Caco-2 (cell line): ENCODE data around the gene TRAK1. TPM values are rescaled to one million over a fixed set of nuclear protein-coding genes. Genes with fewer than 3 reads are reported as not detected.
A peak's percentile ranks its signal among the peaks of the same experiment; 100 is the strongest.

Experiments
- BruUV-seq: library from RNA; stranded (reverse); fragments of 400-500 nt; replicated peaks from 2 replicates; lab custom pipeline; 2021; lab: Mats Ljungman, UMichigan
- CTCF ChIA-PET: fragments of 300-600 bp; sonication (Branson Sonifier 250); formaldehyde crosslinking; loops from one replicate; lab custom pipeline; 2022; ENCODE audit warnings: antibody characterized with exemption; lab: Charles Lee
- POLR2A ChIA-PET: fragments of 300-600 bp; sonication (Branson Sonifier 250); formaldehyde crosslinking; loops from one replicate; lab custom pipeline; 2022; ENCODE audit warnings: antibody characterized with exemption; lab: Charles Lee
- DNase-seq, 2 experiments: peaks; one replicate each; pipeline versions ENCODE4 v3.0.0 to v3.0.0-alpha.2; 2020 to 2022
- H3K27me3 ChIP-seq: replicated peaks from 2 replicates; pipeline ENCODE4 v1.6.0; 2011; ENCODE audit warnings: low read length; ENCODE audit not compliant: control insufficient read depth, insufficient read depth
- H3K36me3 ChIP-seq: 2 replicates; pipeline ENCODE4 v1.5.1; 2011; ENCODE audit warnings: low read length; ENCODE audit not compliant: control insufficient read depth, insufficient read depth
- H3K4me1 ChIP-seq: fragments of 250-450 bp; sonication (Bioruptor Pico); 2 replicates; pipeline ENCODE4 v1.5.1; 2020; ENCODE audit warnings: mild to moderate bottlenecking
- H3K4me3 ChIP-seq: 2 replicates; pipeline ENCODE4 v1.5.1; 2011; ENCODE audit warnings: low read depth, mild to moderate bottlenecking, control low read depth, low read length
- H3K9me3 ChIP-seq: fragments of 250-450 bp; sonication (Bioruptor Pico); 2 replicates; pipeline ENCODE4 v1.5.1; 2020; ENCODE audit warnings: mild to moderate bottlenecking, moderate library complexity
- H3K27ac Mint-ChIP-seq: one replicate; pipeline ENCODE4 v1.8.0; 2022; ENCODE audit warnings: mixed read lengths; ENCODE audit not compliant: unreplicated experiment
- H3K27me3 Mint-ChIP-seq: one replicate; pipeline ENCODE4 v1.8.0; 2022; ENCODE audit warnings: mixed read lengths; ENCODE audit not compliant: insufficient read depth, unreplicated experiment
- H3K36me3 Mint-ChIP-seq: one replicate; pipeline ENCODE4 v1.8.0; 2022; ENCODE audit warnings: mild to moderate bottlenecking, mixed read lengths; ENCODE audit not compliant: insufficient read depth, unreplicated experiment
- H3K4me1 Mint-ChIP-seq: one replicate; pipeline ENCODE4 v1.8.0; 2022; ENCODE audit warnings: low read depth, mixed read lengths; ENCODE audit not compliant: unreplicated experiment
- H3K4me3 Mint-ChIP-seq: one replicate; pipeline ENCODE4 v1.8.0; 2022; ENCODE audit warnings: mild to moderate bottlenecking, moderate library complexity, mixed read lengths; ENCODE audit not compliant: unreplicated experiment
- H3K9me3 Mint-ChIP-seq: one replicate; pipeline ENCODE4 v1.8.0; 2022; ENCODE audit warnings: mixed read lengths; ENCODE audit not compliant: unreplicated experiment
- CTCF ChIP-seq, 2 experiments: fragments of 200-600 bp in 1 of 2; IDR thresholded peaks; 1 replicate in 1 of 2; 2 replicates in 1 of 2; pipeline versions ENCODE4 v1.5.1 to v1.8.0; 2011 to 2022; ENCODE audit warnings: antibody characterized with exemption in 1 of 2, control low read depth in 1 of 2, inconsistent platforms in 1 of 2, low read depth in 1 of 2, low read length in 1 of 2, mild to moderate bottlenecking in 1 of 2, moderate library complexity in 1 of 2; ENCODE audit not compliant: insufficient read depth in 1 of 2, severe bottlenecking in 1 of 2, unreplicated experiment in 1 of 2
- intact Hi-C: fragments of 100-400 bp; cut with micrococcal nuclease; formaldehyde crosslinking; loops from one replicate; pipeline ENCODE4 v1.10.0; 2022; ENCODE audit not compliant: unreplicated experiment
- total RNA-seq: library from RNA; stranded (reverse); gene quantifications from 2 replicates; pipeline ENCODE4 v1.2.3, GENCODE V29; 2022

The TRAK1 gene
- total RNA-seq, 1 experiment from 2014 or later = 33.3 TPM

DNA sequence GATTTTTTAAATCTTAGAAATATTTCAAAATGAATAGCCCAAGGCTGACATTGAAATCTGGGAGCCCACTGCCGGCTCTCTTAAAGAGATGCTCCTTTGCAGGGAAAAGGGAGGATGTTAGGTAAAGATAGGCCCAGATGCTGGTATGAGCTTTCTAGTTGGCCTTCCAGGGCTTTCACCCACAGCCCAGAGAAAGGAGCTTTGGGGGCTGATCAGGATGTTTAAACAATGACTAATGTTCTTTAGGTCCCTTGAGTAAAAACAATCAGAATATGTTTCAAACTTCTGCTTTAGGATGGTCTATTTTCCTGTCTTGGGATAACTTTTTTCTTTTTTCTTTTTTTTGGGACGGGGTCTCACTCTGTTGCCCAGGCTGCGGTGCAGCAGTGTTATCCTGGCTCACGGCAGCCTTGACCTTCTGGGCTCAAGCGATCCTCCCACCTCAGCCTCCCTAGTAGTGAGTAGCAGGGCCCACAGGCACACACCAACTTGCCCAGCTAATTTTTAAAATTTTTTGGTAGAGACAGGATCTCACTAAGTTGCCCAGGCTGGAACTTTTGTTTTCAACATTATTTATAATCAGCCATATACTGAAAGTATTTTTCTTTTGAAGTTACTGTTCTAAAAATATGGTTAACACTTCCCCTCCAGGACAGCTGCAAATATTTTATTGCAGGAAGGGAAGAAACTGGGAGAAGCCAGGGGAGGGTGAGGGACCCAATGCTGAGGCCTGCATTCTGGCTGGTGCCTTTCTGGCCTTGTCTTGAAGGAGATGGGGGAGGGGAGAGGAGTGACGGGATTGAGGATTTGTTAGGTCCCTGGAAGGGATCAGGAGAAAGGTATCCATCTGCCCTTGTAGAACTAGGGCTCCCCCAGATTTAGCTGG is 70.1 kb downstream of the TRAK1 start:
- POLR2A ChIA-PET = interaction anchor here (0.5 kb wide), 1 partner anchor 8 kb away, joined by 4 read pairs; no protein-coding TSS in a partner anchor
- CTCF ChIA-PET = interaction anchor here (0.6 to 1.8 kb wide), 2 partner anchors 30 to 44 kb away, joined by 3 to 11 read pairs; no protein-coding TSS in a partner anchor
- H3K36me3 ChIP-seq = no peaks in the 10 kb centered on the region

GRCh38 chr3:42162462-42162861 is 71.3 kb downstream of the TRAK1 start:
- CTCF ChIA-PET = no interaction called here
- no peaks in the 10 kb centered on the region for H3K27me3 ChIP-seq
- DNase-seq = no peak
- intact Hi-C loops = no loop called here
- no peaks in the 10 kb centered on the region for H3K9me3 ChIP-seq
- H3K4me3 ChIP-seq = no peak overlapping the region
- no peaks in the 10 kb centered on the region for H3K9me3 Mint-ChIP-seq
- H3K27me3 Mint-ChIP-seq = no peaks in the 10 kb centered on the region
- H3K36me3 Mint-ChIP-seq = peaks cover 5% of the 10 kb centered on the region
- H3K4me1 ChIP-seq = peaks cover 26% of the 10 kb centered on the region
- peaks cover 17% of the 10 kb centered on the region for H3K4me1 Mint-ChIP-seq
- peak overlapping the region; percentile 47 for H3K27ac Mint-ChIP-seq
- no TSS peak for BruUV-seq
- H3K4me3 Mint-ChIP-seq = no peak overlapping the region
- no peaks in the 10 kb centered on the region for H3K36me3 ChIP-seq
- POLR2A ChIA-PET = interaction anchor here (0.6 kb wide), 1 partner anchor 110 kb away, joined by 3 read pairs; no protein-coding TSS in a partner anchor
- no peak for TF ChIP-seq CTCF (IDR thresholded peaks at IDR 0.05; ENCODE audit: insufficient read depth in 1 of 2, low read depth in 1 of 2, low read length in 1 of 2, severe bottlenecking in 1 of 2, unreplicated experiment in 1 of 2)

More for the DNA sequence above, 70.1 kb downstream of the TRAK1 start:
- no TSS peak for BruUV-seq
- Histone ChIP-seq H3K4me3 (peak overlapping the region; percentile 42), H3K27me3 (no peaks in the 10 kb centered on the region), H3K9me3 (no peaks in the 10 kb centered on the region), H3K4me1 (peaks cover 26% of the 10 kb centered on the region)
- no peaks in the 10 kb centered on the region for H3K27me3 Mint-ChIP-seq
- peak overlapping the region; percentile 75 for H3K27ac Mint-ChIP-seq
- intact Hi-C loops = no loop called here
- H3K4me3 Mint-ChIP-seq = peak overlapping the region; percentile 80
- no peak for DNase-seq
- peaks cover 17% of the 10 kb centered on the region for H3K4me1 Mint-ChIP-seq
- H3K36me3 Mint-ChIP-seq = peaks cover 5% of the 10 kb centered on the region
- no peaks in the 10 kb centered on the region for H3K9me3 Mint-ChIP-seq
- TF ChIP-seq CTCF (IDR thresholded peaks at IDR 0.05; ENCODE audit: insufficient read depth in 1 of 2, low read depth in 1 of 2, low read length in 1 of 2, severe bottlenecking in 1 of 2, unreplicated experiment in 1 of 2) = no peak

DNA sequence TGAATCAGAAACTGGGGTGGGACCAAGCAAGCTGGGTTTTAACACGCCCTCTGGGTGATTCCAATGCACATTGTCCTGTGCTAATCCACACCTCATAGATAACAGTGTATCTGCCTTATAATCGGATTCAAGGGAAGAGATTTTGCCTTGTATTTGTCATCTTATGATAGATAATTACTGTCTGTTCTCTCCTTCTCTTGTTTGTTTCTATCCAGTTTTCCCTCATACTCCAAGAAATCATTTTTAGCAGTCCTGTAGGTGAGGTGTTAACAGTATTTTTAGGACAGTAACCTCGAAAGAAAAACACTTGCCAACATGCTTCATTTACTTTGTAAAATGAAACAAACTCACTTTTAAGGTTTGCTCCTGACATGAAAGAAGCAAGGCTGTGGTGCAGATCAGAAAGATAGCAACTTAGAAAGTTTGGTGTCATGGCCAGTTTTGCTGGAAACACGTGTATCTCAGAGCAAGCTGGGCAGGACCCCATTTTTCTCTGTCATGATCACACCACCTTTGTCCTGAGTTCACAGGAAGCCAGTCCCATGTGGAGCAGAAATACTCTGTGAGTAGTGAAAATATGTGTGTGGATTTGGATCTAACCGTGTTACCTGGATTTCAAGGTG is 72.6 kb downstream of the TRAK1 start:
- Mint-ChIP-seq H3K9me3 (no peaks in the 10 kb centered on the region), H3K36me3 (peaks cover 5% of the 10 kb centered on the region), H3K4me3 (no peak overlapping the region), H3K27me3 (no peaks in the 10 kb centered on the region), H3K27ac (no peak overlapping the region), H3K4me1 (peaks cover 17% of the 10 kb centered on the region)
- no peak for TF ChIP-seq CTCF (IDR thresholded peaks at IDR 0.05; ENCODE audit: insufficient read depth in 1 of 2, low read depth in 1 of 2, low read length in 1 of 2, severe bottlenecking in 1 of 2, unreplicated experiment in 1 of 2)
- intact Hi-C loops = loop anchor here (2.0 kb wide), 1 partner anchor 27 kb away; no protein-coding TSS in a partner anchor
- Histone ChIP-seq H3K9me3 (no peaks in the 10 kb centered on the region), H3K27me3 (no peaks in the 10 kb centered on the region), H3K4me1 (peaks cover 26% of the 10 kb centered on the region), H3K36me3 (no peaks in the 10 kb centered on the region), H3K4me3 (no peak overlapping the region)
- no TSS peak for BruUV-seq
- POLR2A ChIA-PET = no interaction called here
- DNase-seq = no peak
- CTCF ChIA-PET = interaction anchor here (0.6 kb wide), 1 partner anchor 38 kb away, joined by 3 read pairs; no protein-coding TSS in a partner anchor
